ENCODE results near the gene MAPK8.
"Not testable (repeated sequence)": the region's sequence is repeated elsewhere in the genome, so short reads cannot be mapped to it uniquely, and the experiment has no call there.

The MAPK8 gene

GRCh38 chr10:48416584-48417232, 110.2 kb downstream of the MAPK8 start:
- no peak for DNase-seq (ENCODE audit: low read depth in 2 of 2)

GRCh38 chr10:48417374-48417773, 110.9 kb downstream of the MAPK8 start:
- no peak for DNase-seq (ENCODE audit: low read depth in 2 of 2)

DNA sequence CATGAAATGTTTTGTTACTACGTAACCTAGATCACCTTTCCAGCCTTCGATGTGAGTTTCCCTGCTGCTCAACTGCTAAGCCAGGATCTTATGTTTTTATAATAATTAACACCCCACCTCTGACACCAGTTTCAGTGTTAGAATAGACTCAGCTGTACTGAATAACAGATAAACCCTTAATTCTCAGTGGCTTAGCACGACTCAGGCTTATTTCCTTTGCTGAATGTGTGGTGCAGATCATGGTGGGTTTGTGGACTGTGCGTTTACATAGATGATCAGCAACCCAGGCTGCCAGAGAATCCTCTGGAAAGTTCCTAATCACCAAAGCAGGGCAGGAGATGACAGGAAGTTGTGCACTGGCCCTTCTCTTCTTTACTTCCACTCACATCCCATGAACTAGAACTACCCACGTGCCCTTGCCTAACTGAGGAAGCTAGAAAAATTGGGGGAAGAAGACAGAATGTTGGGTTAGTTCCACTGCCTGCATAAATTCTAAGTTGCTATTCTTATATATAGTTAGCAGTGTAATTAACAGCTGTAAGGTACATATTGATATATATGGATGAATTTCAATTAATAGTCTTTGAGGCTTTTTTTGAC, 111.8 kb downstream of the MAPK8 start:
- DNase-seq (ENCODE audit: low read depth in 2 of 2): no peak

GRCh38 chr10:48419714-48420113, 113.2 kb downstream of the MAPK8 start:
- DNase-seq (ENCODE audit: low read depth in 2 of 2): no peak

DNA sequence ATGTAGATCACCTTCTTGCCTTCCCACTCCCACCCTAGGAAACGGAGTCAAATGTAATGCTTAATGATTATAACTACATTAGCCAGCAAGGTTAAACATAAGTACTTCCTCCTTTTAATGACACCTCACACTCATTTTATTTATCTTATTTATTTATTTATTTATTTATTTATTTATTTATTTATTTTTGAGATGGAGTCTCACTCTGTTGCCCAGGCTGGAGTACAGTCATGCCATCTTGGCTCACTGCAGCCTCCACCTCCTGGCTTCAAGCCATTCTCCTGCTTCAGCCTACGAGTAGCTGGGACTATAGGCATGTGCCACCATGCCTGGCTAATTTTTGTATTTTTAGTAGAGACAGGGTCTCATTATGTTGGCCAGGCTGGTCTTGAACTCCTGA, 115.4 kb downstream of the MAPK8 start:
- DNase-seq (ENCODE audit: low read depth in 2 of 2): not testable (repeated sequence)

GRCh38 chr10:48423884-48424283, 117.4 kb downstream of the MAPK8 start:
- no peak for DNase-seq (ENCODE audit: low read depth in 2 of 2)

DNA sequence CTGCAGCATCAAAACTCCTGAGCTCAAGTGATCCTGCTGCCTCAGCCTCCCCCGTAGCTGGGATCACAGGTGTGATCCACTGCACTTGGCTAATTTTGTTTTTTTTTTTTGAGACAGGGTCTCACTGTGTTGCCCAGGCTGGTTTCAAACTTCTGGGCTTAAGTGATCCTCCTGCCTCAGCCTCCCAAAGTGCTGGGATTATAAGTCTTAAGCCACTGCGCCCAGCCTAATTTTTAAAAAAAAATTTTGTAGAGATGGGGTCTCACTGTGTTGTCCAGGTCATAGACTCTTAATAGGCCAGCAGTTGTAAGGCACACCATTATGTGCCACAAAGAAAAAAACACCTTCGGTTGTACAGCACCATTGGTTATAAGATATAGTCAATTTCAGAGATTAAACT, 122.4 kb downstream of the MAPK8 start:
- DNase-seq (ENCODE audit: low read depth in 2 of 2): no peak

DNA sequence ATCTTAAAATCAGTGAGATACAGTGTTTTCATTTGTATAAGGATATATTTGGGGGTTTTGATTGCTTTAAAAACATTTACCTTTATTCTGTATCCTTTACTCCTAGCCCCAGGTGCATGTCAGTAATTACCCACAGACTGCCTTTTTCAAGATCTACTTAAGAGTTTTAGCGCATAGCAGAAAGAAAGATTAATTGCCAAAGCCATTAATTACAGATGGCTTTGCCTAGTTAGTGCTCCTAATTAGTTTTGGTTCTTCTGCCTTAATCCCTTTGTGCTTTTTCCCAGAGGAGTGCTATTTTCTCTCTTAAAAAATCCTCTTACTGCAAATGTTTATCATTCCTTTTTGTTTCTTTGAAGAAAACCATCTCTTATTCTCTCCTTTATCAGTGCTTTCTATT, 122.8 kb downstream of the MAPK8 start:
- DNase-seq (ENCODE audit: low read depth in 2 of 2): no peak

- DNase-seq (ENCODE audit: low read depth in 2 of 2): no peak
Observed at GRCh38 chr10:48430402-48430993, 124.0 kb downstream of the MAPK8 start.

- no peak for DNase-seq (ENCODE audit: low read depth in 2 of 2)
Observed at GRCh38 chr10:48431871-48432270, 125.4 kb downstream of the MAPK8 start.

- DNase-seq (ENCODE audit: low read depth in 2 of 2): no peak
Observed at GRCh38 chr10:48437546-48437945, 131.1 kb downstream of the MAPK8 start.

DNA sequence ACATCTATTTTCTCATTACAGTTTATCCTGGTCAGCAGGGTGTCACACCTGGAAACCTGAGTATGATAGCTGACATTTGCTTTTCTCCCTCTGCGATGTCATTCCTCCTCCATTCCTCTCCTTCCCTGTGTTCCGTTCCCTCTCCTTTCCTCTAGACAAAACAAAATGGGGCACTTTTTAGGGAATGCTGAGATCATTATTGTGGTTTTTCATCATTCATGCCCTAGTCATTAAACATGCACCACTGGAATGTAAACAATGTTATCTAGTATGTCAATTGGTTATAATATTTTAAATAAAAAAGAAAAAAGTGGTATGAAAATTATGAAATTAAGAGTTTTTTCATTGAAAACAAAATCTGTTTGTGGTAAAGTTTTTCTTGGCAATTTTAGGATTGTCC, 132.6 kb downstream of the MAPK8 start:
- DNase-seq (ENCODE audit: low read depth in 2 of 2): no peak

DNA sequence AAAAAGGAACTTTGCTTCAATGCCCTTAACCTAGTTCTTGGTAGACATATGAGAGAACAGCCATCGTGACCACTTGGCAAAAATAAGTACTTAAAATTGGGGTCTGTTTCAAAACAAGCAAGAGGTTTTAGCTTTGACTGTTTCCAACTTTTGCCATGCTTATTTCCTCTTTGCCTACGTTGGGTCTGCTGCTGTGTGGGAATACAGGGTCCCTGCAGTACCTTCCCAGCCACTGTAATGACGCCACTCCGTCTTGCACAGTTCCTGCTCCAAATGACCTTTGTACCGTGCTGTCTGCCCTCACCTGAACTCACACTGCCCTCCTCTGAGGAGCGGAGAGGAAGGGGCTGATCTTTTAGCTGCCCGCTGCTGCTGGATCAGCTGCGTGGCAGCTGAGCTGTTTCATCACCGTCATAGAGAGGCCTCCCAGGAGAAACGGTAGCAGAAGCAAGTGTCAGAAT, 133.1 kb downstream of the MAPK8 start:
- DNase-seq (ENCODE audit: low read depth in 2 of 2): no peak

DNA sequence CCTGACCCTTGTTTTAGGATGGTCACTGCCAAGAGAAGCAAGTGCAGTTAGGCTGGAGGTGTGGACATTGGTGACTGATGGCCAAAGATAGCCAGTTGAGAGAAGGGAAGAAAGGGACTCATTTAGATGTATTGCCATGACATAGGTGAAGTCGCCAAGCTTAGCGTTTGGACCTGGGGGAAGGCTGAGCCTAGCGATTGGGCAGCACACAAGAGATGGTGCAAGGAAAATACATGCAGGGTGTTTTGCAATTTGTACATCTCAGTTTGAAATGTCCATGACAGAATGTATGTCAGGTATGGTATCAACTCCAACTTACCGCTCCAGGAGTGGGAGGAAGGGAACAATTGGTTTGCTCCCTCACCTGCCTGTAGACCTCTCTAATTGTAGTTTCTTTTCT, 134.3 kb downstream of the MAPK8 start:
- DNase-seq (ENCODE audit: low read depth in 2 of 2): no peak

DNA sequence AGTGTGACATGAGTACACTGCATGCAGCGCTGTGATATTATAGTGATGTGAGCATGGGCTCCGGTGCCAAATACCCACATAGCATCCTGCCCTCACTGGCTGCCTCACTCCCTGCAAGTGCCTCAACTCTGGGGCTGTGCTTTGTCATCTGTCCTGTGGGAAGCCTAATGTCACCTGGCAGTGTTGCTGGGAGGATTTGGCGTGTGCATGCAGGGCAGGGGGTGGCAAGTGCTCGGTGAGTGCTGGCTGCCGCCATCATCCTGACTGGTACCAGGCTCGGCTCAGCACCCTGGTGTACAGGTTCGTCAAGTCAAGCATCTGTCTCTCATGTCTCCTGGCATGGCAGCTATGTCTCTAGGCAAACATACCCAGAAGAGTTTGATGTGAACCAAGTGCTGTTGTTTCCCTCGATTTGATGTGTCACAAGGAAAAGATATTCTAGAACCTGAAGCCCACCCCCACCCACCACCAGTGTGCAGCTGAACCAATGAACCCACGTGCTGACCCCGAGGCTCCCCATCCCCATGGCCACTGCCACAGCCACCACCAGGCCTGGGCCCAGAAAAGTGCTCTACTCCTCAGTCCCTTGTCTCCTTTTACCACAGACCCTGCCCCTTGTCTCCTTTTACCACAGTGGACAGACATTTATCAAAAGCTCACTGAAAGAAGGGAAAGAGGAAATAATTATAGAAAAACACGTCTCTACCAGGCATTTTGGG, 135.8 kb downstream of the MAPK8 start:
- DNase-seq (ENCODE audit: low read depth in 2 of 2): no peak

GRCh38 chr10:48442809-48443177, 136.3 kb downstream of the MAPK8 start:
- DNase-seq (ENCODE audit: low read depth in 2 of 2): no peak

DNA sequence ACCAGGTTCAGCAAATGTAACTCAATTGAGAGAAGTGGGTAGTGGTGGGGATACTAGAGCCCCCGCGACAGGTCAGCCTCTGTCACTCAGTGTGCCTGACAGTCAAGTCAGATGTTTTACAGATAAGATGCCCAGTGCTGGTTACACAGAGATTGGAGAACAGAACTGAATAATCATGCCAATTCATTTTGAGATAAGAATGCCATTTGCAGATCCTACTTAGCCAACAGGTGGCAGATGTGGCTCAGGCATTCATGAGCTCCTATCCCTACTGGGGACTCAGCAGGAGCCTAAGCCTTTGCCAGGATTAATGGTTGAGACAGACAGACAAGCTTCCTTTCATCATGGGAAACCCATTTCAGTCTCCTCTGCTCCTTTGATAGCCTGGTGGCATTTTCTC, 137.8 kb downstream of the MAPK8 start:
- DNase-seq (ENCODE audit: low read depth in 2 of 2): no peak

DNA sequence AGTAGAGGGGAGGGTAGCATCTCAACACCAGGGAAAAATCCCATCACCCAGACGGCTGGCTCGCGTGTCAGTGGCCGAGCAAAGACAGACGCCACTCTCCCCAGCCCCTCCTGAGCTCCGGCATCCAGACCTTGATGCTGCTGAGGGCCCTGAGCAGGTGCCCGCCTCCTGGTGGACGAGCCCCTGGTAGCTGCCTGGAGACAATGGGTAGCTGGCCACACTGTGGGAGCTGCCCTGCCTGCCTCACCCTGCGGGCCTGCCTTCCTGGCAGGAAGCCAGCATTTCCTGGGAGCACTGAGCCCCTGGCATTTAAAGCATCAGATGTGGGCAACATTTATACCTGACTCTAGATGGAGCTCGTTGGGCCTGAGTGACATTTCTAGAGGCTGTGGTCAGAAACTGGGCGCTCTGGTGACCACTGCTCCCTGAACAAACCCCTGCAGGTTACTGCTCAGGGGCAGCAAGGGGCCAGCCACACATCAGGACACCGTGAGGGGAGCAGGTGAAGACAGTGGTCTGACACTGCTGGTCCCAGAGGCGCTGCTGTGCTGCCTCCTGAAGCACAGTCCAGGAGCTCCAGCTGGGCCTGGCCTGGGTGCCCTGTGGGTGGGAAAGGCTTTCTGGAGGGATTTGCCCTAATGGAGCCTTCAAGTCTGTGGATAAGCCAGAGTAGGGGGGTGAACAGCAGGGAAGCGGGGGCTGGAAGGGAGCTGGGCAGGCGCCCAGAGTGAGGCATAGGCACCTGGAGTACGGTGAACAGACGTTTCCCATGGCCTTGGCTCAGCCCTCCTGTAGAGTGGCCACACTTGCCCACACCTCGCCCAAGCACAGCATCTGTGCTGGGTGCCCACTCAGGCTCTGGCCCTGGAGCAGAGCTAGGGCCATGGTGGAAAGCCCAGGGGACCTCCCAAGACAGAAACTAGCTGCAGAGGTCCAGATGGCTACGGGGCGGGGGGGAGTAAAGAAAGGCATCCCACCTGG, 138.7 kb downstream of the MAPK8 start:
- no peak for DNase-seq (ENCODE audit: low read depth in 2 of 2)

DNA sequence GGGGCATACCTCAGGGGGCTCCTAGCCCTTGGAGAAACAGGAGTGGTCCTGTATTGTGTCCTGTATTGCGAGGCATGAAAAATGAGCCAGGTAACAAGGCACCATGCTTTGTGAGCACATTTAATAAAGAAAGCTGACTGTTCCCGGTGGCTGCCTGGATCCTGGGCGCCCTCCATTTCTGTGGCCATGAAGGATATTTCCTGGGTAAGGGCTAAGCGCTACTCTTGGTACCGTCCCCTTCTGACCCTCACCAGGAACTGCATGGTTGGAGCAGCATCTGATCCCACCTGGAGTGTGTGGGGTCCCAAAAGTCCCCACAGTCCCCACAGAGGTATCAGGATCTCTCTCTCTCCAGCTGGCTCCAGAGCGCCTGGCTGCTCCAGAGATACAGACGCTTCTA, 139.5 kb downstream of the MAPK8 start:
- DNase-seq (ENCODE audit: low read depth in 2 of 2): no peak

DNA sequence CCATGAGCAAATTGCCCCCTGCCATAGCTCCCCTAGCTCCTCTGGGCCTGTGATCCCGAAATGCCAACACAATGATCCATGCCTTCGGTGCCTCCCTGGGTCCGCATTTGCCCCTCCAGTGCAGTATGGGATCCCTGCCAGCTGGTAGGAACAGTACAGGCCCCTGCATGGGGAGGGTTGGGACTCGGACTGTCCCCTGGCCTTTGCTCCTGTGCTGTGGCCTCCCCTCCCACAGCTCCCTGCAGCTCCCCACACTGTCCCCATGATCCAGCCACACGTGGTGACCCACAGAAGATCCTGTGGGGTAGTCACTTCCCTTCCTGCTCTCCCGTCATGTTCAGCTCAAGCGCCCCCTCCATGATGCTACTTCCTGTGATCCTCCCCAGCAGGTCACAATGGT, 140.3 kb downstream of the MAPK8 start:
- no peak for DNase-seq (ENCODE audit: low read depth in 2 of 2)

DNA sequence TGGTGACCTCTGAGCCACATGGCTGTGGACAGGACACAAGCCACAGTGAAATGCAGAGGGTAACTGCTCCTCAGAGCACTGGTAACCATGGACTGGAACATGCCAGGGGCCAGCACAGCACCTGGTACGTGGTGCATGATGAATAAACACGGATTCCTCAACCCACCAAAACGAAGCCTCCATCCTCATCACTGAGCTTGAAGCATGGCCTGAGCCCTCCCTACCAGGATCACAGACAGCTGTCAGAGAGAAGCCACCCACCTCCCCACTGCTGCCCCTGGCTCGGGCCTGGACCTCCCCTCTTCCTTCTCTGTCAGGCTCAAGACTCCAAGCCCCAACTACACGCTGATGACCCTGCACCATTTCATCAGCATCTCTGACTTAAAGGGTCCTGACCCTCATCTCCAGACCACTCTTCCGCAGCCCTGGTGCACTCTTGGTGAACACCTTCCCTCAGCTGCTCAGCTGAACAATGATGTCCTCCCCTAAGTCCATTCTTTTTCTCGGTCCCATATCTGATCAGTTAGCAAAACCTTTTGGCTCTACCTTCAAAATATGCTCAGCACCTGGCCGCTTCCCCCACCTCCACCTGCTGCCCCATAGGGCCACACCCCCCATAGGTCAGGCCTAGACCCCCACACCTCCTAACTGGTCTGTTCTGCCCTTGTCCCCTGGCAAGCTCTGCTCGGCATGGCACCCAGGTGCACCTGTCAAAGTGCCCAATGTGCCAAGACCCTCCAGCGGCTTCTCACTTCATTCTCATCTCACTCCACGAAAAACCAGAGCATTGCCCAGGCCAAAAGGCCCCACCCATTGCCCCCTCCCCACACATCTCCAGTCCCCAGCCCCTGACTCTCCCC, 141.1 kb downstream of the MAPK8 start:
- DNase-seq (ENCODE audit: low read depth in 2 of 2): no peak

Data from stimulated activated CD4-positive, alpha-beta T cell treated with anti-CD3 and anti-CD28 coated beads, Interleukin-1b, Interleukin-23, amount 100 ng/mL, for 4 hours (primary cell).